Activated T-helper 2 cell treated with anti-CD3 and anti-CD28 coated beads, Interferon-gamma antibody, Interleukin-2, Interleukin-4, amounts not matched to agents 10 μg/mL and 5 μg/mL and 100 μg/mL, durations not matched to agents 14 hours and 24 hours and 36 hours (primary cell): ENCODE measurements around the gene SLC16A12. TPM values are rescaled to one million over a fixed set of nuclear protein-coding genes. Genes with fewer than 3 reads are reported as not detected.
A peak's percentile ranks its signal among the peaks of the same experiment; 100 is the strongest.
"Not testable (repeated sequence)": the region's sequence is repeated elsewhere in the genome, so short reads cannot be mapped to it uniquely, and the experiment has no call there.

ENCODE experiments used
- DNase-seq: peaks from one replicate; pipeline ENCODE4 v3.0.0; 2021; ENCODE audit warnings: low spot score
- H3K27ac Mint-ChIP-seq: one replicate; pipeline ENCODE4 v1.8.0; 2021; ENCODE audit warnings: mixed read lengths
- H3K27me3 Mint-ChIP-seq: one replicate; pipeline ENCODE4 v1.8.0; 2021; ENCODE audit warnings: low read depth, mixed read lengths
- H3K36me3 Mint-ChIP-seq: one replicate; pipeline ENCODE4 v1.8.0; 2021; ENCODE audit warnings: low read depth, mixed read lengths
- H3K4me1 Mint-ChIP-seq: one replicate; pipeline ENCODE4 v1.8.0; 2021; ENCODE audit warnings: low read depth, mixed read lengths
- H3K4me3 Mint-ChIP-seq: one replicate; pipeline ENCODE4 v1.8.0; 2021; ENCODE audit warnings: low read depth, mild to moderate bottlenecking, moderate library complexity, mixed read lengths
- H3K9me3 Mint-ChIP-seq: one replicate; pipeline ENCODE4 v1.8.0; 2021; ENCODE audit warnings: mixed read lengths
- intact Hi-C: fragments of 100-400 bp; cut with micrococcal nuclease; formaldehyde crosslinking; loops from one replicate; pipeline ENCODE4 v1.15.1; 2023
- total RNA-seq: library from RNA; stranded (reverse); gene quantifications from 2 replicates; pipeline ENCODE4 v1.2.3, GENCODE V29; 2022

SLC16A12 gene
- total RNA-seq, 1 donor from 2014 or later, result not detected

DNA sequence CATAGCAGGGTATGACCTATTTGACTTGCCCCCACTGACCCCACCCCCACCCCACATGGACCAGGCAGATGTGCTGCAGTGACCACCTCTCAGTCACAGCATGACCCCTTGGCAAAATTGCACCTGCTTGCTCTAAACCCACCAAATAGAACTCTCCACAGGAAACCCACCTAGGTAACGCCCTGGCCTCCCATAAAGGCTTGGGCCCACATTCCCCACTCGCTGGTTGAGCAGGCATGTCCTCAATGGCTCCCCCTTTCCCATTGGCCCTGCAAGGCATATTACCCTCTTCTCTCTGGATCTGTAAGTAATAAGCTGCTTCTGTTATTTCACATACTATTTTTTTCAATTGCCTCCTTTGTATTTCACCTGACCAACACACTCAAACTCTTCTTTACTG, 140.3 kb downstream of the SLC16A12 start:
- DNase-seq, result no peak
- no peak overlapping the region for H3K27ac Mint-ChIP-seq
- peaks cover 16% of the 10 kb centered on the region for H3K4me1 Mint-ChIP-seq
- peaks cover 15% of the 10 kb centered on the region for H3K27me3 Mint-ChIP-seq
- H3K4me3 Mint-ChIP-seq, result no peak overlapping the region
- intact Hi-C loops, result no loop called here
- no peaks in the 10 kb centered on the region for H3K9me3 Mint-ChIP-seq
- H3K36me3 Mint-ChIP-seq, result no peaks in the 10 kb centered on the region

DNA sequence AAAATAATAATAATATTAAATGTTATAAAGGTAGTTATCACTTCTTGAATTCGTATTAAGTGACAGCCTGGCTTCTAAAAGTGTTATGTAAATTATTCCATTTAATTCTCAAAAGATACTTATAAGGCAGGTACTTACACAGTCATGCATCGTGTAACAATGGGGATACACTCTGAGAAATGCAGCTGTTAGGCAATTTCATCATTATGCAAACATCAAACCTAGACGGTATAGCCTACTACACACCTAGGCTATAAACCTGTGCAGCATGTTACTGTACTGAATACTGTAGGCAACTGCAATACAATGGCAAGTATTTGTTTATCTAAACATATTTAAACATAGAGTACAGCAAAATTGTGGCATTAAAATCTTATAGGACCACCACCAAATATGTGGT, 141.5 kb downstream of the SLC16A12 start:
- intact Hi-C loops, result loop anchor here (5.0 kb wide), 1 partner anchor 92 kb away; the partner anchor contains the start of gene IFIT2

GRCh38 chr10:89392974-89393373, 142.4 kb downstream of the SLC16A12 start:
- H3K4me1 Mint-ChIP-seq, result peaks cover 16% of the 10 kb centered on the region
- peaks cover 5% of the 10 kb centered on the region for H3K27me3 Mint-ChIP-seq
- no peaks in the 10 kb centered on the region for H3K36me3 Mint-ChIP-seq
- DNase-seq, result no peak
- intact Hi-C loops, result loop anchor here (1.0 to 5.0 kb wide), 2 partner anchors 61 to 91 kb away; partner anchors contain the start of gene IFIT2
- H3K9me3 Mint-ChIP-seq, result no peaks in the 10 kb centered on the region
- no peak overlapping the region for H3K27ac Mint-ChIP-seq
- peak overlapping the region; percentile 80 for H3K4me3 Mint-ChIP-seq

More for the DNA sequence above, 141.5 kb downstream of the SLC16A12 start:
- no peak for DNase-seq
- H3K27ac Mint-ChIP-seq, result no peak overlapping the region
- H3K36me3 Mint-ChIP-seq, result no peaks in the 10 kb centered on the region
- no peak overlapping the region for H3K4me3 Mint-ChIP-seq
- H3K27me3 Mint-ChIP-seq, result peaks cover 9% of the 10 kb centered on the region
- H3K4me1 Mint-ChIP-seq, result peaks cover 16% of the 10 kb centered on the region
- no peaks in the 10 kb centered on the region for H3K9me3 Mint-ChIP-seq

DNA sequence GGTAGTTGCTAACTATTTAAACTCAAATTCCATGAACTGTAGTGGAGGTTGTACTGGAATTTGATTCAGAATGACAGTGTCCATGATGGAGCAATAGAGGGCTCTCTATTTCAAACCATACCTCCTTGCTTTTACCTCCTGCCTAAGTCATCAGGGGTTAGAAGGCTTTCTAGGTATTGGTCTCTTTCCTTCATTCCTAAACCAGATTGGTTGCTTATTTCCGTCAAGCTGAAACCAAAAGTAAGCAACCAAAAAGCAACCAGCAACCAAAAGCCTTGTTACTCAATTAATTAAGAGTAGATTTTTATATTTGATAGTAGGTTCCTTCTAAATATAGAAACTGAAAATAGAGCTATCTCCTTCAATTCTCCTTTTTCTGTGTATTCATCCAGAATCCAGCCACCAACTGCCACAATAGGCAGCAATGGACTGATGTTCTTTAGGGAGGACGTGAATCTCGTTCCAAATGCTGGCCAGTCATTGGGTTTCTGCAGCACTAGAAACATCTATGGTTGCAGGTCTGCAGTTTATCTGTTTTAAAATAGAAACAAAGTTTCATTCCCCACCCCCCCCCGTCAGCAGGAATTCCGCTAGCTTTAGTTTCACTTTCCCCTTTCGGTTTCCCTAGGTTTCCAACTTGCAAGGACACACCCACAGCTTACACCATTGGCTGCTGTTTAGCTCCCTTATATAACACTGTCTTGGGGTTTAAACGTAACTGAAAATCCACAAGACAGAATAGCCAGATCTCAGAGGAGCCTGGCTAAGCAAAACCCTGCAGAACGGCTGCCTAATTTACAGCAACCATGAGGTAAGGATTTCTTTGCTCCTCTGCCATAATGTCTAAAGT, 143.3 kb downstream of the SLC16A12 start, which contains the start of gene IFIT1:
TSS of gene IFIT1 (plus strand) at position 717 of the 850 bp plus-strand sequence. CDS start at position 807, 90 bp downstream.
- Mint-ChIP-seq H3K27ac (peak within 1 kb of the TSS; percentile 3), H3K4me1 (peaks cover 16% of the 10 kb centered on the region), H3K27me3 (peaks cover 5% of the 10 kb centered on the region), H3K4me3 (peak within 1 kb of the TSS; percentile 80), H3K36me3 (no peaks in the 10 kb centered on the region), H3K9me3 (no peaks in the 10 kb centered on the region)
- DNase-seq, result peak; percentile 44
- intact Hi-C loops, result loop anchor here (1.0 to 5.0 kb wide), 2 partner anchors 60 to 90 kb away; partner anchors contain the start of gene IFIT2

DNA sequence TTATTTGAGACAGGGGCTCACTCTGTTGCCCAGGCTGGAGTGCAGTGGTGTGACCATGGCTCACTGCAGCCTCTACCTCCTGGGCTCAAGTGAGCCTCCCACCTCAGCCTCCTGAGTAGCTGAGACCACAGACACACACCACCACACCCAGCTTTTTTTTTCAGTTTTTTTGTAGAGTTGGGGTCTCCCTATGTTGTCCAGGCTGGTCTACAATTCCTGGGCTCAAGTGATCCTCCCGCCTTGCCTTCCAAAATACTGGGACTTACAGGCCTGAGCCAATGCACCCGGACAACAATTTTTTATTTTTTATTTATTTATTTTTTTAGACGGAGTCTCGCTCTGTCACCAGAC, 144.2 kb downstream of the SLC16A12 start:
- not testable (repeated sequence) for H3K4me3 Mint-ChIP-seq, H3K36me3 Mint-ChIP-seq, H3K27me3 Mint-ChIP-seq, DNase-seq, H3K27ac Mint-ChIP-seq, H3K9me3 Mint-ChIP-seq
- intact Hi-C loops, result loop anchor here (5.0 kb wide), 1 partner anchor 89 kb away; the partner anchor contains the start of gene IFIT2
- H3K4me1 Mint-ChIP-seq, result peaks cover 16% of the 10 kb centered on the region

GRCh38 chr10:89390476-89391225, 144.7 kb downstream of the SLC16A12 start:
- no peak for DNase-seq
- Mint-ChIP-seq H3K9me3 (no peaks in the 10 kb centered on the region), H3K27me3 (peaks cover 12% of the 10 kb centered on the region), H3K36me3 (no peaks in the 10 kb centered on the region), H3K4me1 (peaks cover 16% of the 10 kb centered on the region), H3K27ac (no peak overlapping the region), H3K4me3 (no peak overlapping the region)
- intact Hi-C loops, result loop anchor here (5.0 kb wide), 1 partner anchor 88 kb away; the partner anchor contains the start of gene IFIT2

DNA sequence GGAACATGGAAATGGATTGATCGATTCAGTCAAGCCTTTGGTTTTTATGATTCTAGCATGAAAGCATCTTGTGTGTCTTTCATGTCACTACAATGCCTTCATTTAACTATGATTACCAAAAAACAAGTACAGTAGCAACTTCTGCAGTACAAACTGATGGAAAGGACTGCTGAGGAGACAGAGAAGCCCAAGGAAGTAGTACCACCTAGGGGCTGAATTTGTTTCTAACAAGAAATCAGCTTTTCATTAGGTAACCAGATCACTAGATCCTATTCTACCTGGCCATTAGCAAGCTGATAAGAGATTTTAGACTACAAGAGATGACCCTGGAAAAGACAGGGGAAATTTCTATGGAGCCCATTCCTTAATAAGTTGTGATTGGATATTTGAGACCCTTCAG, 146.1 kb downstream of the SLC16A12 start:
- intact Hi-C loops, result no loop called here
- no peak for DNase-seq
- peaks cover 16% of the 10 kb centered on the region for H3K4me1 Mint-ChIP-seq
- no peak overlapping the region for H3K4me3 Mint-ChIP-seq
- peaks cover 20% of the 10 kb centered on the region for H3K27me3 Mint-ChIP-seq
- H3K9me3 Mint-ChIP-seq, result no peaks in the 10 kb centered on the region
- no peak overlapping the region for H3K27ac Mint-ChIP-seq
- no peaks in the 10 kb centered on the region for H3K36me3 Mint-ChIP-seq

- Mint-ChIP-seq H3K27me3 (peaks cover 24% of the 10 kb centered on the region), H3K4me3 (no peak overlapping the region), H3K27ac (no peak overlapping the region), H3K4me1 (peaks cover 16% of the 10 kb centered on the region), H3K9me3 (no peaks in the 10 kb centered on the region), H3K36me3 (no peaks in the 10 kb centered on the region)
- DNase-seq, result no peak
- intact Hi-C loops, result no loop called here
These were observed 146.6 kb downstream of the SLC16A12 start for GRCh38 chr10:89388806-89389205.

GRCh38 chr10:89384474-89385340, 150.7 kb downstream of the SLC16A12 start:
- Mint-ChIP-seq H3K9me3 (no peaks in the 10 kb centered on the region), H3K27me3 (peaks cover 36% of the 10 kb centered on the region), H3K4me1 (no peaks in the 10 kb centered on the region), H3K4me3 (no peak overlapping the region), H3K27ac (no peak overlapping the region), H3K36me3 (no peaks in the 10 kb centered on the region)
- DNase-seq, result no peak
- intact Hi-C loops, result no loop called here

DNA sequence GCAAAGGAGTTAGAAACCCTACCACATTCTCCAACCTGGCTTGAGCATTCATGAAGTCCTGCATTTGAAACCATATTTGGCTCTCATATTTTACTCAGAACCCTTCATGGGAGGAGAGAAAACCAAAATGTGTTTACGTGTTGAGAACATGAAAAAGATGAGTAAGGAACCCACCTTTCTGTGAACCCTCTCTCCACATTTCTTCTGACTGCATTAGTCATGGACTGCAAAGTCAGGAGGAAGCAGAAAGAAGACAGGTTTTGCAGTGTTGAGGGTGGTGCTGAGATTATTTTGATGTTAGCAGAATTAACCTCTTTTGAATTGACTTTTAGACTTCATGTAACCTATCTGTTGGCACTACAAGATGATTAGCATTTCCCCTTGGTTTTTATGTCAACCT, 152.6 kb downstream of the SLC16A12 start:
- no peak overlapping the region for H3K4me3 Mint-ChIP-seq
- no peaks in the 10 kb centered on the region for H3K4me1 Mint-ChIP-seq
- no peak overlapping the region for H3K27ac Mint-ChIP-seq
- H3K27me3 Mint-ChIP-seq, result peaks cover 38% of the 10 kb centered on the region
- no peaks in the 10 kb centered on the region for H3K9me3 Mint-ChIP-seq
- no peaks in the 10 kb centered on the region for H3K36me3 Mint-ChIP-seq
- intact Hi-C loops, result no loop called here
- DNase-seq, result no peak
